OCI-LY7 (cell line): ENCODE data around the gene TTC13. TPM values are rescaled to one million over a fixed set of nuclear protein-coding genes. Genes with fewer than 3 reads are reported as not detected.

ENCODE experiments used
- BruUV-seq: library from RNA; stranded (reverse); fragments of 400-500 nt; replicated peaks from 2 replicates; lab custom pipeline; 2021; lab: Mats Ljungman, UMichigan
- CTCF ChIA-PET: fragments of 300-600 bp; sonication (Branson Sonifier 250); formaldehyde crosslinking; loops from one replicate; lab custom pipeline; 2022; ENCODE audit warnings: antibody characterized with exemption; ENCODE audit not compliant: unreplicated experiment; lab: Charles Lee
- POLR2A ChIA-PET: fragments of 300-600 bp; sonication (Branson Sonifier 250); formaldehyde crosslinking; loops from one replicate; lab custom pipeline; 2022; ENCODE audit warnings: antibody characterized with exemption; lab: Charles Lee
- DNase-seq: peaks from one replicate; pipeline ENCODE4 v3.0.0-alpha.2; 2015; ENCODE audit warnings: low spot score
- H2AFZ ChIP-seq: fragments of 200-600 bp; sonication (generic), shearing (Covaris generic); 2 replicates; pipeline ENCODE4 v1.6.1; 2014; ENCODE audit warnings: mild to moderate bottlenecking, antibody characterized with exemption, low read length, moderate library complexity
- H3K27ac ChIP-seq: fragments of 200-600 bp; sonication (generic); 2 replicates; pipeline ENCODE4 v1.5.1; 2014; ENCODE audit warnings: mixed run types, low read depth, mild to moderate bottlenecking, moderate library complexity, low read length, inconsistent platforms; ENCODE audit not compliant: poor library complexity, severe bottlenecking
- H3K36me3 ChIP-seq: fragments of 200-600 bp; sonication (generic); 2 replicates; pipeline ENCODE4 v1.6.1; 2014; ENCODE audit warnings: mild to moderate bottlenecking, antibody characterized with exemption, low read length, moderate library complexity, mixed read lengths; ENCODE audit not compliant: insufficient read depth
- H3K4me1 ChIP-seq: fragments of 200-600 bp; sonication (generic); 2 replicates; pipeline ENCODE4 v1.5.1; 2014; ENCODE audit warnings: mild to moderate bottlenecking, low read length; ENCODE audit not compliant: insufficient read depth, poor library complexity, severe bottlenecking
- H3K4me2 ChIP-seq: fragments of 200-600 bp; sonication (generic); 2 replicates; pipeline ENCODE4 v1.6.1; 2014; ENCODE audit warnings: mild to moderate bottlenecking, low read length
- H3K4me3 ChIP-seq: fragments of 200-600 bp; sonication (generic); 2 replicates; pipeline ENCODE4 v1.5.1; 2014; ENCODE audit warnings: mild to moderate bottlenecking, low read depth, low read length; ENCODE audit not compliant: poor library complexity, severe bottlenecking
- H3K79me2 ChIP-seq: fragments of 200-600 bp; sonication (generic); 2 replicates; pipeline ENCODE4 v1.6.1; 2016; ENCODE audit warnings: low read depth, mild to moderate bottlenecking, low read length, moderate library complexity, mixed read lengths; ENCODE audit not compliant: insufficient read depth
- H3K9me2 ChIP-seq: fragments of 200-600 bp; sonication (generic); 2 replicates; pipeline ENCODE4 v1.6.1; 2016; ENCODE audit warnings: mild to moderate bottlenecking, low read length, mixed read lengths; ENCODE audit not compliant: insufficient read depth
- H3K9me3 ChIP-seq: fragments of 200-600 bp; sonication (generic); 2 replicates; pipeline ENCODE4 v1.6.1; 2014; ENCODE audit warnings: mild to moderate bottlenecking, mixed run types, low read length, mixed read lengths
- H4K20me1 ChIP-seq: fragments of 200-600 bp; sonication (generic); 2 replicates; pipeline ENCODE4 v1.6.1; 2014; ENCODE audit warnings: mild to moderate bottlenecking, antibody characterized with exemption, low read length, moderate library complexity, mixed read lengths; ENCODE audit not compliant: insufficient read depth
- EZH2phosphoT487 ChIP-seq: fragments of 200-600 bp; sonication (generic); IDR thresholded peaks from 2 replicates; pipeline ENCODE4 v1.6.1; 2018; ENCODE audit warnings: low read depth, borderline replicate concordance, mild to moderate bottlenecking, mixed run types, antibody characterized with exemption, low read length, moderate library complexity, mixed read lengths
- intact Hi-C: fragments of 100-400 bp; cut with micrococcal nuclease; formaldehyde crosslinking; loops from one replicate; pipeline ENCODE4 v1.10.0; 2022; ENCODE audit not compliant: unreplicated experiment
- total RNA-seq, 2 experiments: library from RNA; depleted of rRNA in 1 of 2; stranded (reverse); fragments of >200 nt in 1 of 2; shearing (Covaris generic) in 1 of 2; gene quantifications; 2 replicates each; pipeline ENCODE4 v1.2.3, GENCODE V29; 2014 to 2022
- TF ChIP-seq, protein P1 (sequence below): fragments of 200-600 bp; sonication (generic); conservative IDR thresholded peaks from 2 replicates; pipeline ENCODE4 v1.5.1; 2014; ENCODE audit warnings: mild to moderate bottlenecking, antibody characterized with exemption, low read length, moderate library complexity, mixed read lengths

TTC13 gene
- total RNA-seq, 2 experiments from 2014 or later: 15.4 to 27.2 TPM

DNA sequence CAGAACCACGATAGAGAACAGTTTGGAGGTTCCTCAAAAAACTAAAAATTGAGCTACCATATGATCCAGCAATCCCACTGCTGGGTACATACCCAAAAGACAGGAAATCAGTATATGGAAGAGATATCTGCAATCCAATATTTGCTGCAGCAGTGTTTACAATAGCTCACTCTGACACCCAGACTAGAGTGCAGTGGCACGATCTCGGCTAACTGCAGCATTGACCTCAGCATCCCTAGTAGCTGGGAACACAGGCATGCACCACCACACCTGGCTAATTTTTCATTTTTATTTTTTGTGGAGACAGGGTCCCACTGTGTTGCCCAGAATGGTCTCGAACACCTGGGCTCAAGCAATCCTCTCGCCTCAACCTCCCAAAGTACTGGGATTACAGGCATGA is 13.1 kb downstream of the TTC13 start:
- no peak overlapping the region for H2AFZ ChIP-seq
- H3K9me2 ChIP-seq: no peaks in the 10 kb centered on the region
- no TSS peak for BruUV-seq
- no peaks in the 10 kb centered on the region for H3K79me2 ChIP-seq
- DNase-seq: no peak
- H3K36me3 ChIP-seq: 0 out of 2 replicates have a peak, but pooled peaks cover 2% of the 10 kb centered on the region
- H3K27ac ChIP-seq: no peak overlapping the region
- no peaks in the 10 kb centered on the region for H3K9me3 ChIP-seq
- no peaks in the 10 kb centered on the region for H3K4me1 ChIP-seq
- TF ChIP-seq, protein P1, sequence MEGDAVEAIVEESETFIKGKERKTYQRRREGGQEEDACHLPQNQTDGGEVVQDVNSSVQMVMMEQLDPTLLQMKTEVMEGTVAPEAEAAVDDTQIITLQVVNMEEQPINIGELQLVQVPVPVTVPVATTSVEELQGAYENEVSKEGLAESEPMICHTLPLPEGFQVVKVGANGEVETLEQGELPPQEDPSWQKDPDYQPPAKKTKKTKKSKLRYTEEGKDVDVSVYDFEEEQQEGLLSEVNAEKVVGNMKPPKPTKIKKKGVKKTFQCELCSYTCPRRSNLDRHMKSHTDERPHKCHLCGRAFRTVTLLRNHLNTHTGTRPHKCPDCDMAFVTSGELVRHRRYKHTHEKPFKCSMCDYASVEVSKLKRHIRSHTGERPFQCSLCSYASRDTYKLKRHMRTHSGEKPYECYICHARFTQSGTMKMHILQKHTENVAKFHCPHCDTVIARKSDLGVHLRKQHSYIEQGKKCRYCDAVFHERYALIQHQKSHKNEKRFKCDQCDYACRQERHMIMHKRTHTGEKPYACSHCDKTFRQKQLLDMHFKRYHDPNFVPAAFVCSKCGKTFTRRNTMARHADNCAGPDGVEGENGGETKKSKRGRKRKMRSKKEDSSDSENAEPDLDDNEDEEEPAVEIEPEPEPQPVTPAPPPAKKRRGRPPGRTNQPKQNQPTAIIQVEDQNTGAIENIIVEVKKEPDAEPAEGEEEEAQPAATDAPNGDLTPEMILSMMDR: no peak
- no peak for TF ChIP-seq EZH2phosphoT487
- ChIA-PET POLR2A (interaction anchor here (1.1 kb wide), 1 partner anchor 15 kb away, joined by 6 read pairs; no protein-coding TSS in a partner anchor), CTCF (no interaction called here)
- intact Hi-C loops: no loop called here
- H3K4me2 ChIP-seq: no peak overlapping the region
- H3K4me3 ChIP-seq: no peak overlapping the region
- H4K20me1 ChIP-seq: no peaks in the 10 kb centered on the region

DNA sequence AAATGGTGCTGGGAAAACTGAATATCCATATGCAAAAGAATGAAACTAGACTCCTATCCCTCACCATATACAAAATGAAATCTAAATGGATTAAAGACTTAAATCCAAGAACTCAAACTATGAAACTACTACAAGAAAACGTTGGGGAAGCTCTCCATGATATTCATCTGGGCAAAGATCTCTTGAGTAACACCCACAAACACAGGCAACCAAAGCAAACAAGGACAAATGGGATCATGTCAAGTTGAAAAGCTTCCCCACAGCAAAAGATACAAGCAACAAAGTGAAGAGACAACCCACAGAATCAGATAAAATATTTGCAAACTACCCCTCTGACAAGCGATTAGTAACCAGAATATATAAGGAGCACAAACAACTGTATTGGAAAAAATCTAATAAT is 13.8 kb downstream of the TTC13 start:
- CTCF ChIA-PET: no interaction called here

DNA sequence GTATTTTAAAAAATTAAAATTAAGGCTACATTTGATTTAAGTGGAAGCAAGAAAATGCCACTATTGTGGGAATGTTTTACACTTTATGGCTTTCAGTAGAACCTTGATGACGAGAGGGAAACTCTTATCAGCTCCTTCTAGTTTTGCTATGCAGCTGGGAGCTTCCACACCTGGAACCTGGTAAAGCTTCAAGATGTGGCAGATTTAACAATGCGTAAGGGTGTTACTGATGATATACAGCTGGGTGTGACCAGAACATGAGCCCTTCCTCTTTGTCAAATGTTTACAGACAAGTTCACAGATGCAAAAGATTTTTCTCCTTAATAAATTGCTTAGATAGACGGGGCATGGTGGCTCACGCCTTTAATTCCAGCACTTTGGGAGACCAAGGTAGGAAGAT is 20.3 kb downstream of the TTC13 start:
- POLR2A ChIA-PET: interaction anchor here (0.5 to 3.7 kb wide), 12 partner anchors 8 to 282 kb away, joined by 3 to 26 read pairs (median 5); partner anchors contain the start of genes ARV1 and TTC13

More for the DNA sequence above, 13.8 kb downstream of the TTC13 start:
- BruUV-seq: no TSS peak
- no peak overlapping the region for H3K4me2 ChIP-seq
- DNase-seq: no peak
- TF ChIP-seq, protein P1: no peak
- TF ChIP-seq EZH2phosphoT487: no peak
- no peak overlapping the region for H3K27ac ChIP-seq
- H3K9me3 ChIP-seq: no peaks in the 10 kb centered on the region
- peaks cover 7% of the 10 kb centered on the region; the same call in 1 of the 2 replicates for H3K36me3 ChIP-seq
- H3K79me2 ChIP-seq: no peaks in the 10 kb centered on the region
- POLR2A ChIA-PET: interaction anchor here (0.7 to 1.1 kb wide), 3 partner anchors 14 to 1619 kb away, joined by 3 to 6 read pairs (median 3); no protein-coding TSS in a partner anchor
- no peak overlapping the region for H3K4me3 ChIP-seq
- H3K9me2 ChIP-seq: no peaks in the 10 kb centered on the region
- H4K20me1 ChIP-seq: no peaks in the 10 kb centered on the region
- intact Hi-C loops: no loop called here
- H3K4me1 ChIP-seq: no peaks in the 10 kb centered on the region
- no peak overlapping the region for H2AFZ ChIP-seq

More for the DNA sequence above, 20.3 kb downstream of the TTC13 start:
- intact Hi-C loops: no loop called here
- H3K79me2 ChIP-seq: no peaks in the 10 kb centered on the region
- DNase-seq: no peak
- peaks cover 14% of the 10 kb centered on the region for H3K4me1 ChIP-seq
- no peaks in the 10 kb centered on the region for H3K9me2 ChIP-seq
- H3K4me3 ChIP-seq: no peak overlapping the region
- H4K20me1 ChIP-seq: no peaks in the 10 kb centered on the region
- no peak overlapping the region for H2AFZ ChIP-seq
- H3K9me3 ChIP-seq: no peaks in the 10 kb centered on the region
- BruUV-seq: no TSS peak
- no peak overlapping the region for H3K27ac ChIP-seq
- CTCF ChIA-PET: interaction anchor here (1.2 kb wide), 1 partner anchor 8 kb away, joined by 4 read pairs; no protein-coding TSS in a partner anchor
- TF ChIP-seq, protein P1: no peak
- peaks cover 38% of the 10 kb centered on the region; the same call in 1 of the 2 replicates for H3K36me3 ChIP-seq
- H3K4me2 ChIP-seq: no peak overlapping the region
